IMR-90 (cell line): Measurements from ENCODE around the gene SMG5. TPM values are rescaled to one million over a fixed set of nuclear protein-coding genes. Genes with fewer than 3 reads are reported as not detected.

Experiments
- ATAC-seq: fragments of 200-7000 bp; cut with Tn5 transposase; 2 replicates; pipeline ENCODE4 v1.9.1; 2020; ENCODE audit warnings: low read depth, mild to moderate bottlenecking, moderate library complexity
- BruUV-seq: library from RNA; stranded (reverse); fragments of 400-500 nt; replicated peaks from 2 replicates; lab custom pipeline; 2021; lab: Mats Ljungman, UMichigan
- CTCF ChIA-PET: fragments of 300-600 bp; formaldehyde crosslinking; extraction: SDS; loops from one replicate; lab custom pipeline; 2021; ENCODE audit warnings: antibody characterized with exemption; lab: Yijun Ruan, JAX
- POLR2A ChIA-PET: fragments of 300-600 bp; sonication (Branson Sonifier 250); formaldehyde crosslinking; loops from one replicate; lab custom pipeline; 2022; ENCODE audit warnings: antibody characterized with exemption; ENCODE audit not compliant: unreplicated experiment; lab: Charles Lee
- DNase-seq: peaks from one replicate; pipeline ENCODE4 v3.0.0; 2013
- H2AFZ ChIP-seq: replicated peaks from 2 replicates; pipeline ENCODE3; 2013; ENCODE audit warnings: low read length, mild to moderate bottlenecking; ENCODE audit not compliant: poor library complexity
- H2AK5ac ChIP-seq: 2 replicates; pipeline ENCODE4 v1.6.1; 2013; ENCODE audit warnings: low read depth, low read length, inconsistent platforms
- H2AK9ac ChIP-seq: replicated peaks from 2 replicates; pipeline ENCODE3; 2013; ENCODE audit warnings: mild to moderate bottlenecking, low read depth, low read length, moderate library complexity; ENCODE audit not compliant: poor library complexity
- H2BK120ac ChIP-seq: 2 replicates; pipeline ENCODE4 v1.6.1; 2013; ENCODE audit warnings: low read depth, low read length, inconsistent platforms
- H2BK15ac ChIP-seq: 3 replicates; pipeline ENCODE4 v1.6.1; 2013; ENCODE audit warnings: low read depth, low read length, inconsistent platforms
- H2BK20ac ChIP-seq: 2 replicates; pipeline ENCODE4 v1.6.1; 2013; ENCODE audit warnings: low read depth, mild to moderate bottlenecking, inconsistent platforms, low read length, moderate library complexity
- H2BK5ac ChIP-seq: 2 replicates; pipeline ENCODE4 v1.6.1; 2013; ENCODE audit warnings: mild to moderate bottlenecking, low read depth, low read length, inconsistent platforms; ENCODE audit not compliant: poor library complexity, severe bottlenecking
- H3K14ac ChIP-seq: replicated peaks from 2 replicates; pipeline ENCODE4 v1.6.1; 2013; ENCODE audit warnings: low read depth, low read length, inconsistent platforms
- H3K18ac ChIP-seq: 2 replicates; pipeline ENCODE4 v1.6.1; 2013; ENCODE audit warnings: low read depth, low read length, control low read depth
- H3K23ac ChIP-seq: 2 replicates; pipeline ENCODE4 v1.6.1; 2013; ENCODE audit warnings: low read depth, low read length, inconsistent platforms
- H3K27ac ChIP-seq: 2 replicates; pipeline ENCODE4 v1.5.1; 2013; ENCODE audit warnings: mild to moderate bottlenecking, control low read depth, low read length; ENCODE audit not compliant: insufficient read depth
- H3K27me3 ChIP-seq: 2 replicates; pipeline ENCODE4 v1.6.1; 2013; ENCODE audit warnings: low read length; ENCODE audit not compliant: control insufficient read depth, insufficient read depth
- H3K36me3 ChIP-seq: 2 replicates; pipeline ENCODE4 v1.6.1; 2013; ENCODE audit warnings: low read length, mixed read lengths; ENCODE audit not compliant: control insufficient read depth, insufficient read depth
- H3K4ac ChIP-seq: 2 replicates; pipeline ENCODE4 v1.6.1; 2013; ENCODE audit warnings: low read depth, low read length, inconsistent platforms
- H3K4me1 ChIP-seq: 2 replicates; pipeline ENCODE4 v1.6.1; 2013; ENCODE audit warnings: low read length, mixed read lengths; ENCODE audit not compliant: control insufficient read depth, insufficient read depth
- H3K4me2 ChIP-seq: 2 replicates; pipeline ENCODE4 v1.6.1; 2013; ENCODE audit warnings: low read depth, mild to moderate bottlenecking, control low read depth, low read length, moderate library complexity
- H3K4me3 ChIP-seq: 2 replicates; pipeline ENCODE4 v1.5.1; 2013; ENCODE audit warnings: low read depth, mild to moderate bottlenecking, control low read depth, low read length, moderate library complexity; ENCODE audit not compliant: insufficient read depth
- H3K56ac ChIP-seq: 2 replicates; pipeline ENCODE4 v1.6.1; 2013; ENCODE audit warnings: low read length, inconsistent platforms; ENCODE audit not compliant: insufficient read depth; ENCODE audit errors: extremely low read depth
- H3K79me1 ChIP-seq, 2 experiments: 2 replicates each; pipeline ENCODE4 v1.6.1; 2013; ENCODE audit warnings: low read length in 2 of 2, inconsistent platforms in 1 of 2, low read depth in 1 of 2
- H3K9ac ChIP-seq: 2 replicates; pipeline ENCODE4 v1.6.1; 2013; ENCODE audit warnings: low read depth, low read length, control low read depth
- H3K9me1 ChIP-seq: 2 replicates; pipeline ENCODE4 v1.6.1; 2013; ENCODE audit warnings: low read length, inconsistent platforms; ENCODE audit not compliant: insufficient read depth
- H3K9me3 ChIP-seq: 2 replicates; pipeline ENCODE4 v1.6.1; 2013; ENCODE audit warnings: low read length; ENCODE audit not compliant: control insufficient read depth, insufficient read depth
- H4K20me1 ChIP-seq: 2 replicates; pipeline ENCODE4 v1.6.1; 2013; ENCODE audit warnings: low read length, inconsistent platforms; ENCODE audit not compliant: insufficient read depth
- H4K5ac ChIP-seq: 2 replicates; pipeline ENCODE4 v1.6.1; 2013; ENCODE audit warnings: mild to moderate bottlenecking, low read depth, low read length, control low read depth
- H4K8ac ChIP-seq, 2 experiments: 2 replicates each; pipeline ENCODE4 v1.6.1; 2013; ENCODE audit warnings: low read depth in 2 of 2, low read length in 2 of 2, control low read depth in 1 of 2, inconsistent platforms in 1 of 2
- H4K91ac ChIP-seq: 2 replicates; pipeline ENCODE4 v1.6.1; 2013; ENCODE audit warnings: low read depth, low read length, inconsistent platforms; ENCODE audit not compliant: insufficient read depth
- BHLHE40 ChIP-seq: fragments of 150-350 bp; IDR thresholded peaks from 2 replicates; pipeline ENCODE4 v1.6.1; 2016; ENCODE audit warnings: mild to moderate bottlenecking, low read depth, low read length
- CEBPB ChIP-seq: IDR thresholded peaks from 2 replicates; pipeline ENCODE4 v1.6.1; 2012; ENCODE audit warnings: low read depth, low read length, improper control_type of control experiment
- CHD1 ChIP-seq: IDR thresholded peaks from 2 replicates; pipeline ENCODE4 v1.6.1; 2012; ENCODE audit warnings: low read depth, low read length, improper control_type of control experiment
- FOS ChIP-seq: fragments of 150-350 bp; IDR thresholded peaks from 2 replicates; pipeline ENCODE4 v1.6.1; 2016; ENCODE audit warnings: low read depth, low read length
- MAFK ChIP-seq: IDR thresholded peaks from 2 replicates; pipeline ENCODE4 v1.6.1; 2012; ENCODE audit warnings: low read depth, low read length, improper control_type of control experiment
- MAZ ChIP-seq: IDR thresholded peaks from 2 replicates; pipeline ENCODE4 v1.6.1; 2012; ENCODE audit warnings: low read depth, mild to moderate bottlenecking, low read length, improper control_type of control experiment, moderate library complexity, borderline replicate concordance
- MXI1 ChIP-seq: IDR thresholded peaks from 2 replicates; pipeline ENCODE4 v1.6.1; 2012; ENCODE audit warnings: low read depth, mild to moderate bottlenecking, low read length, moderate library complexity, borderline replicate concordance
- NFE2L2 ChIP-seq: fragments of 150-350 bp; IDR thresholded peaks from 2 replicates; pipeline ENCODE4 v1.6.1; 2016; ENCODE audit warnings: low read depth, mild to moderate bottlenecking, low read length
- POLR2A ChIP-seq: IDR thresholded peaks from 2 replicates; pipeline ENCODE4 v1.6.1; 2012; ENCODE audit warnings: mild to moderate bottlenecking, low read depth, low read length
- RAD21 ChIP-seq: IDR thresholded peaks from 2 replicates; pipeline ENCODE4 v1.6.1; 2012; ENCODE audit warnings: low read length, improper control_type of control experiment
- RCOR1 ChIP-seq: IDR thresholded peaks from 2 replicates; pipeline ENCODE4 v1.6.1; 2012; ENCODE audit warnings: mild to moderate bottlenecking, low read length, improper control_type of control experiment; ENCODE audit not compliant: insufficient replicate concordance
- SMC3 ChIP-seq: fragments of 150-350 bp; IDR thresholded peaks from 2 replicates; pipeline ENCODE4 v1.6.1; 2016; ENCODE audit warnings: low read depth, mild to moderate bottlenecking, antibody characterized with exemption, low read length, moderate library complexity
- WGBS, 2 experiments: methylation state at CpG; one replicate each; pipeline versions ENCODE4 v1.1.5 to v1.1.7; 2013; ENCODE audit warnings: missing lambda C conversion rate in 2 of 2; ENCODE audit not compliant: insufficient read length in 1 of 2; ENCODE audit errors: extremely low coverage in 2 of 2; 5-methylcytosine and 5-hydroxymethylcytosine counted together
- dilution Hi-C: fragments of 300-500 bp; cut with HindIII; formaldehyde crosslinking; loops from one replicate; pipeline ENCODE4 v1.14.3; 2018; ENCODE audit warnings: low sequenced_read_pairs; ENCODE audit not compliant: unreplicated experiment
- in situ Hi-C: fragments of 300-500 bp; cut with MboI; formaldehyde crosslinking; loops from 3 replicates; pipeline ENCODE4 v1.14.3; 2019; ENCODE audit warnings: low sequenced_read_pairs, inconsistent platforms, mixed read lengths
- intact Hi-C: fragments of 100-400 bp; cut with micrococcal nuclease; formaldehyde crosslinking; loops from 2 replicates; pipeline ENCODE4 v1.10.0; 2022
- polyA plus RNA-seq, 3 experiments: library from polyadenylated mRNA; depleted of rRNA; stranded (reverse); fragments of >200 nt; gene quantifications; 2 replicates each; pipeline ENCODE4 v1.2.3, GENCODE V29; 2012; ENCODE audit warnings: low replicate concordance in 1 of 3
- total RNA-seq: library from RNA; depleted of rRNA; stranded (reverse); fragments of >200 nt; gene quantifications from 2 replicates; pipeline ENCODE4 v1.2.3, GENCODE V29; 2012
- TF ChIP-seq, protein P1 (sequence below): fragments of 150-350 bp; IDR thresholded peaks from 2 replicates; pipeline ENCODE4 v1.6.1; 2016; ENCODE audit warnings: low read depth, mild to moderate bottlenecking, low read length, moderate library complexity, borderline replicate concordance

SMG5 gene
- total and polyA plus RNA-seq, 2 of the 4 experiments (the other 2 are of a cell fraction): 34.7 to 37.3 TPM

DNA sequence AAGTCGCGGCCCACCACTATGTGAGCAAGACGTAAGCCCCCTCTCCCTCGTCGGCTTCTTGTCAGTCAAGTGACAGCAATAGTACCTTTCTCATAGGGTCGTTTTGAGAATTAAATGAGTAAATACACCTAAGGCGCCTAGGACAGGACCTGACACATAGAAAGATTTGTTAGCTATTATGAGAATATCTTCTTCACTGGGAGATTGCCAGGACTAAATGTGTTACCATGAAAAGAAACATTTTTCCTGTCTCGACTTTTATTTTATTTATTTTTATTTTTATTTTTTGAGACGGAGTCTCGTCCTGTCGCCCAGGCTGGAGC is 69.0 kb downstream of the SMG5 start:
- peak overlapping the region; percentile 52; the same call in 1 of the 2 replicates for H3K56ac ChIP-seq
- in situ Hi-C loops: loop anchor here (5.0 kb wide), 1 partner anchor 51 kb away; no protein-coding TSS in a partner anchor
- TF ChIP-seq CEBPB (no peak), FOS (no peak), POLR2A (no peak), BHLHE40 (no peak), MXI1 (no peak), MAFK (no peak), MAZ (no peak), RCOR1 (no peak), SMC3 (no peak), RAD21 (no peak), NFE2L2 (no peak), CHD1 (no peak)
- TF ChIP-seq, protein P1, sequence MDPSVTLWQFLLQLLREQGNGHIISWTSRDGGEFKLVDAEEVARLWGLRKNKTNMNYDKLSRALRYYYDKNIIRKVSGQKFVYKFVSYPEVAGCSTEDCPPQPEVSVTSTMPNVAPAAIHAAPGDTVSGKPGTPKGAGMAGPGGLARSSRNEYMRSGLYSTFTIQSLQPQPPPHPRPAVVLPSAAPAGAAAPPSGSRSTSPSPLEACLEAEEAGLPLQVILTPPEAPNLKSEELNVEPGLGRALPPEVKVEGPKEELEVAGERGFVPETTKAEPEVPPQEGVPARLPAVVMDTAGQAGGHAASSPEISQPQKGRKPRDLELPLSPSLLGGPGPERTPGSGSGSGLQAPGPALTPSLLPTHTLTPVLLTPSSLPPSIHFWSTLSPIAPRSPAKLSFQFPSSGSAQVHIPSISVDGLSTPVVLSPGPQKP: no peak
- H2BK120ac ChIP-seq: no peak overlapping the region
- CTCF ChIA-PET: interaction anchor here (1.4 to 1.6 kb wide), 3 partner anchors 12 to 84 kb away, joined by 3 to 11 read pairs (median 4); no protein-coding TSS in a partner anchor
- no peak for ATAC-seq
- H2BK20ac ChIP-seq: no peak overlapping the region
- H3K27ac ChIP-seq: peak overlapping the region; percentile 42
- peak overlapping the region; percentile 52 for H2BK5ac ChIP-seq
- H3K4me2 ChIP-seq: peak overlapping the region; percentile 86
- H3K9me3 ChIP-seq: no peaks in the 10 kb centered on the region
- H3K14ac ChIP-seq: peak overlapping the region; percentile 85
- H3K79me1 ChIP-seq: peaks cover 12 to 40% of the 10 kb centered on the region in 2 experiments
- peak overlapping the region; percentile 34 to 98 for H4K8ac ChIP-seq
- H4K91ac ChIP-seq: 0 out of 2 replicates have a peak overlapping the region, but pooled peaks have one; percentile 59
- H2AK9ac ChIP-seq: no peak overlapping the region
- H3K9ac ChIP-seq: peak overlapping the region; percentile 60
- peak overlapping the region; percentile 71; the same call in 1 of the 2 replicates for H3K23ac ChIP-seq
- no TSS peak for BruUV-seq
- peaks cover 14% of the 10 kb centered on the region for H3K36me3 ChIP-seq
- 0 out of 2 replicates have a peak, but pooled peaks cover 2% of the 10 kb centered on the region for H3K4me1 ChIP-seq
- POLR2A ChIA-PET: interaction anchor here (1.0 to 1.9 kb wide), 3 partner anchors 11 to 20 kb away, joined by 3 to 16 read pairs (median 3); partner anchors contain the start of gene SLC25A44
- H4K20me1 ChIP-seq: no peaks in the 10 kb centered on the region
- peak overlapping the region; percentile 45 for H3K4ac ChIP-seq
- peak overlapping the region; percentile 44; the same call in 1 of the 2 replicates for H4K5ac ChIP-seq
- no peak for DNase-seq
- no peak overlapping the region for H2BK15ac ChIP-seq
- H3K18ac ChIP-seq: no peak overlapping the region
- dilution Hi-C loops: no loop called here
- peak overlapping the region; percentile 74 for H3K4me3 ChIP-seq
- 0 out of 2 replicates have a peak overlapping the region, but pooled peaks have one; percentile 5 for H2AK5ac ChIP-seq
- intact Hi-C loops: no loop called here
- WGBS, 2 experiments: 27% methylated on average over 3 of the region's 11 CpGs; no CpG with 5 or more reads in 1 of the 2 experiments
- H2AFZ ChIP-seq: peak overlapping the region; percentile 99
- H3K27me3 ChIP-seq: no peaks in the 10 kb centered on the region
- H3K9me1 ChIP-seq: 0 out of 2 replicates have a peak, but pooled peaks cover 5% of the 10 kb centered on the region
